Tibial artery (tissue), 4 donors: ENCODE results near the gene TCAIM.
"Not testable (repeated sequence)": the region's sequence is repeated elsewhere in the genome, so short reads cannot be mapped to it uniquely, and the experiment has no call there.

Source experiments
- DNase-seq, 2 donors: peaks; one replicate each; pipeline ENCODE4 v3.0.0-alpha.2; 2019
- H3K27ac ChIP-seq, 2 donors: fragments of 200-600 bp; sonication (generic) in 1 of 2; 1 replicate in 1 of 2; 2 replicates in 1 of 2; pipeline ENCODE4 v1.5.1; 2018 to 2019; ENCODE audit warnings: mild to moderate bottlenecking in 1 of 2
- H3K27me3 ChIP-seq, 2 donors: fragments of 200-600 bp; sonication (generic) in 1 of 2; one replicate each; pipeline versions ENCODE4 v1.5.1 to v1.6.0; 2016 to 2019
- H3K36me3 ChIP-seq, 3 donors: fragments of 200-600 bp; sonication (generic) in 2 of 3; one replicate each; pipeline ENCODE4 v1.5.1; 2016 to 2019; ENCODE audit warnings: mild to moderate bottlenecking in 2 of 3
- H3K4me1 ChIP-seq, 4 donors: fragments of 200-600 bp; sonication (generic) in 2 of 4; 1 replicate in 3 of 4; 2 replicates in 1 of 4; pipeline ENCODE4 v1.5.1; 2016 to 2019
- H3K4me3 ChIP-seq, 2 donors: fragments of 200-600 bp; sonication (generic) in 1 of 2; 1 replicate in 1 of 2; 2 replicates in 1 of 2; pipeline ENCODE4 v1.5.1; 2018 to 2019; ENCODE audit warnings: mild to moderate bottlenecking in 2 of 2
- H3K9me3 ChIP-seq, 3 donors: fragments of 200-600 bp; sonication (generic) in 1 of 3; one replicate each; pipeline ENCODE4 v1.5.1; 2016 to 2019
- intact Hi-C: fragments of 100-400 bp; cut with DNase I; formaldehyde crosslinking; loops from one replicate; pipeline ENCODE4 v1.15.0; 2023; ENCODE audit warnings: low total_unique reads
- TF ChIP-seq, protein P1 (sequence below), 2 experiments: fragments of 200-600 bp in 1 of 2; fragments of 450-650 bp in 1 of 2; IDR thresholded peaks; one replicate each; pipeline ENCODE4 v1.5.1; 2017 to 2019; ENCODE audit warnings: antibody characterized with exemption in 2 of 2, mild to moderate bottlenecking in 1 of 2, moderate library complexity in 1 of 2

Gene TCAIM

DNA sequence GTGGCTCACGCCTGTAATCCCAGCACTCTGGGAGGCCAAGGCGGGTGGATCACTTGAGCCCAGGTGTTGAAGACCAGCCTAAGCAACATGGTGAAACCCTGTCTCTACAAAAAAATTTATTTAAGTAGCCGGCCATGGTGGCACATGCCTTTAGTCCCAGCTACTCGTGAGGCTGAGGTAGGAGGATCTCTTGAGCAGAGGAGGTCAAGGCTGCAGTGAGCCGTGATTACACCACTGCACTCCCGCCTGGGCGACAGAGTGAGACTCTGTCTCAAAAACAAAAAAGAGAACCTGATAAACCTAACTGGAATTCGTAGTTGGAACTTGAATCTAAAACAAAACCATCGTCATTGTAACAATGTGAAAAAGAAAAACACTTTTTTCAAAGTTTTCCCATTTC, 57.1 kb downstream of the TCAIM start:
- Histone ChIP-seq H3K4me1 (no peaks in the 10 kb centered on the region), H3K4me3 (no peak overlapping the region), H3K27me3 (no peaks in the 10 kb centered on the region), H3K27ac (no peak overlapping the region), H3K9me3 (no peaks in the 10 kb centered on the region), H3K36me3 (peaks cover 3 to 30% (median 19%) of the 10 kb centered on the region in 3 donors)
- TF ChIP-seq, protein P1, sequence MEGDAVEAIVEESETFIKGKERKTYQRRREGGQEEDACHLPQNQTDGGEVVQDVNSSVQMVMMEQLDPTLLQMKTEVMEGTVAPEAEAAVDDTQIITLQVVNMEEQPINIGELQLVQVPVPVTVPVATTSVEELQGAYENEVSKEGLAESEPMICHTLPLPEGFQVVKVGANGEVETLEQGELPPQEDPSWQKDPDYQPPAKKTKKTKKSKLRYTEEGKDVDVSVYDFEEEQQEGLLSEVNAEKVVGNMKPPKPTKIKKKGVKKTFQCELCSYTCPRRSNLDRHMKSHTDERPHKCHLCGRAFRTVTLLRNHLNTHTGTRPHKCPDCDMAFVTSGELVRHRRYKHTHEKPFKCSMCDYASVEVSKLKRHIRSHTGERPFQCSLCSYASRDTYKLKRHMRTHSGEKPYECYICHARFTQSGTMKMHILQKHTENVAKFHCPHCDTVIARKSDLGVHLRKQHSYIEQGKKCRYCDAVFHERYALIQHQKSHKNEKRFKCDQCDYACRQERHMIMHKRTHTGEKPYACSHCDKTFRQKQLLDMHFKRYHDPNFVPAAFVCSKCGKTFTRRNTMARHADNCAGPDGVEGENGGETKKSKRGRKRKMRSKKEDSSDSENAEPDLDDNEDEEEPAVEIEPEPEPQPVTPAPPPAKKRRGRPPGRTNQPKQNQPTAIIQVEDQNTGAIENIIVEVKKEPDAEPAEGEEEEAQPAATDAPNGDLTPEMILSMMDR (IDR thresholded peaks at IDR 0.05): no peak
- intact Hi-C loops: no loop called here
- no peak for DNase-seq

DNA sequence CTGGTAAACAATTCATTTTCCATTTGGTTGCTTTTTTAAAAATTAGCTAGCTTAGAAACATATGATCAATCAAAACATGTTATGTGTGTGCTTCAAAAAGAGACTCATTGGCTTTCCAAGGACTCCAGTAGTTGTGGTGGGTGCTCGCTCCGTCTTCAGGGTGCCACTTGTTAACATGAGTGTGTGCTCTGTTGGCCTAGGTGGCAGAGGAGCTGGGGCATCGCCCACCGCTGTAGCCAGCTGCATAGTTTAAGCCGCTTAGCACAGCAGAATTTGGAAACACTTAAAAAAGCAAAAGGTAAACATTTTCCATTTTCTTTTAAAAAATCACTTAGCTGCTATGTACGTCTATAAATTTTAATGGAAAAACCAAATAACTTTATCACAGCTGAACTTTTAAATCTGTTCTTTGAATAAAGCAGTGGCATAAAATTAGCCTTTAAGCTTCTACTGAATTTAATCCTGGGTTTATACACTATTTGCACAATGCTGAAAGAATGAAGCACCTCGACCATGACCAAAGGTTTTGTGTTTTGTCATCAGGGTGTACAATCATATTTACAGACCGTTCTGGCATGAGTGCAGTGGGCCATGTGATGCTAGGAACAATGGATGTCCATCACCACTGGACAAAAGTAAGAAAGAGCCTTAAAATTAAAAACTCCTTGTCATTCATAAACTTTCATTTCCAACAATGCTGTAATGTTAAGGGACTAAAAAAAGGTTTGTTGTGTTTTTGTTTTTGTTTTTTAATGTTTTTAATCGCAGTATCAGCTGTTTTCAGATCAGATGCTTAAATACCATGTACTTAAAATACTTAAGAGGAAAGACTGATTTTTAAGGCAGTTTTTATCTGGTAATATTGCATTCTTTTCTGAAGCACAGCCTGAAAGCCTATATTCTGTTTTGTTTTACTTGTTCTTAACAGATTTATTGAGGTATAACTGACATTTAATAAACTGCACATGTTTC, 57.9 kb downstream of the TCAIM start:
- TF ChIP-seq, protein P1 (IDR thresholded peaks at IDR 0.05): no peak
- Histone ChIP-seq H3K9me3 (no peaks in the 10 kb centered on the region), H3K27me3 (no peaks in the 10 kb centered on the region), H3K36me3 (peaks cover 7 to 36% (median 24%) of the 10 kb centered on the region in 3 donors), H3K27ac (no peak overlapping the region), H3K4me1 (no peaks in the 10 kb centered on the region), H3K4me3 (no peak overlapping the region)
- intact Hi-C loops: no loop called here
- DNase-seq: no peak

DNA sequence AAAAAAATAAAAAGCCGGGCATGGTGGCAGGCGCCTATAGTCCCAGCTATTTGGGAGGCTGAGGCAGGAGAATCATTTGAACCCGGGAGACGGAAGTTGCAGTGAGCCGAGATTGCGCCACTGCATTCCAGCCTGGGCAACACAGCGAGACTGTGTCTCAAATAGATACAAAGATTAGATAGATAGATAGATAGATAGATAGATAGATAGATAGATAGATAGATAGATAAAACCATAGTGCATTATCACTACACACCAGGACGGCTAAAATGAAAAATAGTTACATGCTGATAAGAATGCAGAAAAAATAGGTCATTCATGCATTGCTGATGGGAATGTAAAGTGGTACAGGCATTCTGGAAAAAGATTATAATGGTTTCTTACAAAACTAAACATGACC, 59.7 kb downstream of the TCAIM start:
- DNase-seq, H3K4me3 ChIP-seq, H3K4me1 ChIP-seq, H3K27me3 ChIP-seq, H3K27ac ChIP-seq, intact Hi-C loops, H3K9me3 ChIP-seq: not testable (repeated sequence)
- peaks cover 10 to 49% (median 24%) of the 10 kb centered on the region in 3 donors for H3K36me3 ChIP-seq

DNA sequence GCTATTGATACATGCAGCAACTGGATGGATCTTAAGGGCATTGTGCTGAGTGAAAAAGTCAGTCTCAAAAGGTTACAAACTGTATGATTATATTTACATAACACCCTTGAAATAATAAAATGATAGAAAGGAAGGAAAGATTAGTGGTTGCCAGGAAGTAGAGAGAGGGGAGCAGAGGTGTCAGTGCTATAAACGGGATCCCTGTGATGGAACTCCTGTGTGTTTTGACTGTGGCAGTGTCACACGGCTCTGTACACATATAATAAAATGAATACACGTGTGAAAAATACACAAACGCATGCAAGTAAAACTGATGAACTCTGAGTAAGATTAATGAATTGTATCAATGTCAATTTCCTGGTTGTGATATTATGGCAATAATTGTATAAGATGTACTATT, 60.3 kb downstream of the TCAIM start:
- no peak for DNase-seq
- TF ChIP-seq, protein P1 (IDR thresholded peaks at IDR 0.05): no peak
- peaks cover 10 to 48% (median 24%) of the 10 kb centered on the region in 3 donors for H3K36me3 ChIP-seq
- no peaks in the 10 kb centered on the region for H3K9me3 ChIP-seq
- H3K27ac ChIP-seq: no peak overlapping the region
- intact Hi-C loops: no loop called here
- no peaks in the 10 kb centered on the region for H3K27me3 ChIP-seq
- no peaks in the 10 kb centered on the region for H3K4me1 ChIP-seq
- H3K4me3 ChIP-seq: no peak overlapping the region

DNA sequence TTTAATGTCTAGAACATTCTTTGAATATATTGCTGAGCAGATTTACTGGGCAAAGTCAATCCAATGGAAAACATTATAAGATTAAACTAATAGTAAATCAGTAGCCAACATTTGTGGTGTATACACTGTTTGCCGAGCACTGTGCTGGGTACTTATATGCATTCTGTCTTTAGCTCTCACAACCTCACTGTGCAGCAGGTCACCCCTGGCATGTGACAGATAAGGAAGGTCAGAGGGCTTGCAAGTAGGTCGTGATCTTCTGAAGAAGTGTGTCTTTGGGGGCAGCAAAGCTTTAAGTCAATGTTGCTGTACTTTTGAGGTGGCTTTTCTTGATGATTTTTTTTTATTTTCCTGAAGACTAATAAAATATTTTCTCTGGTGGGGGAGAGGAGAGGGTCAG, 62.2 kb downstream of the TCAIM start:
- H3K36me3 ChIP-seq: peaks cover 10 to 42% (median 24%) of the 10 kb centered on the region in 3 donors
- TF ChIP-seq, protein P1 (IDR thresholded peaks at IDR 0.05): no peak
- no peaks in the 10 kb centered on the region for H3K9me3 ChIP-seq
- no peak overlapping the region for H3K4me3 ChIP-seq
- H3K27ac ChIP-seq: no peak overlapping the region
- no peaks in the 10 kb centered on the region for H3K4me1 ChIP-seq
- intact Hi-C loops: no loop called here
- no peaks in the 10 kb centered on the region for H3K27me3 ChIP-seq
- no peak for DNase-seq

DNA sequence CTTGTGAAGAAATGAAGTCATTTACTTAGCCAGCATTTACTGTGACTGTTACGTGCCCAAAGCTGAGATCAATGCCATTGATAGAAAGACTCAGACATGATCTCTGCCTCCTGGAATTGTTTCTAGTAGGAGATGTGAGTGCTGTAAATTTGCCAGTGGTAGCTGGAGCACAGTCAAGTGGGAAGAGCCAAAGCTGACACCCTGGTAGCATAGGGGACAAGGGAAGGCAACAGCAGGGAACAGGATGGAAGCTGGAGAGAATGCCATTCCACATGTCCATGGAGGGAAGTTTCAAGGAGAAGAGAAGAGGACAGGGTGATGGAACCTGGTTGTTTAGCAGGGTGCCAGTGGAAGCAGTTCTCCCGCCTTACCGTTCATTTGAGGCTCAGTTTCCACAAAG, 64.0 kb downstream of the TCAIM start:
- H3K4me3 ChIP-seq: no peak overlapping the region
- no peaks in the 10 kb centered on the region for H3K27me3 ChIP-seq
- H3K4me1 ChIP-seq: no peaks in the 10 kb centered on the region
- DNase-seq: no peak
- H3K36me3 ChIP-seq: peaks cover 12 to 24% (median 13%) of the 10 kb centered on the region in 3 donors
- no peaks in the 10 kb centered on the region for H3K9me3 ChIP-seq
- intact Hi-C loops: no loop called here
- H3K27ac ChIP-seq: no peak overlapping the region
- TF ChIP-seq, protein P1 (IDR thresholded peaks at IDR 0.05): no peak
